A549 (cell line): ENCODE measurements around the gene NRG3.

ENCODE experiments used
- CTCF ChIP-seq: fragments of >200 bp; sonication (Bioruptor Twin); formaldehyde crosslinking; IDR thresholded peaks from 3 replicates; pipeline ENCODE4 v1.5.1; 2016
- E2F6 ChIP-seq: IDR thresholded peaks from 2 replicates; pipeline ENCODE4 v1.6.1; 2012; ENCODE audit warnings: low read depth, borderline replicate concordance
- GATA3 ChIP-seq: IDR thresholded peaks from 2 replicates; pipeline ENCODE4 v1.6.1; 2012; ENCODE audit warnings: borderline replicate concordance
- HOXA7 ChIP-seq: fragments of 250-450 bp; sonication (Bioruptor Pico); IDR thresholded peaks from 2 replicates; pipeline ENCODE4 v1.5.0; 2020; ENCODE audit warnings: mild to moderate bottlenecking, moderate library complexity
- KDM5A ChIP-seq: fragments of 200-600 bp; sonication (generic); IDR thresholded peaks from 2 replicates; pipeline ENCODE4 v1.6.1; 2016; ENCODE audit warnings: antibody characterized with exemption, mild to moderate bottlenecking
- MAX ChIP-seq: IDR thresholded peaks from 2 replicates; pipeline ENCODE4 v1.6.1; 2012
- MAZ ChIP-seq: fragments of 150-350 bp; IDR thresholded peaks from 2 replicates; pipeline ENCODE4 v1.6.1; 2014; ENCODE audit warnings: antibody characterized with exemption, low read depth, low read length, borderline replicate concordance
- POLR2A ChIP-seq: IDR thresholded peaks from 2 replicates; pipeline ENCODE4 v1.6.1; 2012; ENCODE audit warnings: mild to moderate bottlenecking, low read length
- SMC3 ChIP-seq: fragments of >200 bp; sonication (Bioruptor Twin); formaldehyde crosslinking; IDR thresholded peaks from 3 replicates; pipeline ENCODE4 v1.6.1; 2018; ENCODE audit warnings: inconsistent platforms
- ZC3H11A ChIP-seq: fragments of 450-650 bp; IDR thresholded peaks from 2 replicates; pipeline ENCODE4 v1.6.1; 2014; ENCODE audit warnings: antibody characterized with exemption, mild to moderate bottlenecking

- no peak for TF ChIP-seq GATA3
- TF ChIP-seq KDM5A: no peak
- TF ChIP-seq HOXA7 (CRISPR knock-in tag): no peak
- no peak for TF ChIP-seq MAX
- TF ChIP-seq ZC3H11A: no peak
- no peak for TF ChIP-seq POLR2A
- no peak for TF ChIP-seq MAZ
- no peak for TF ChIP-seq CTCF
- no peak for TF ChIP-seq E2F6
- TF ChIP-seq SMC3: no peak
Observed at GRCh38 chr10:81877596-81877995, 2.6 kb downstream of the NRG3 start.
